T-cell (primary cell): ENCODE data around the gene PSMB11. TPM values are rescaled to one million over a fixed set of nuclear protein-coding genes. Genes with fewer than 3 reads are reported as not detected.

Experiments used
- total RNA-seq, 35 experiments: library from RNA in 6 of 35; stranded (reverse) in 6 of 35; fragments of 120-200 nt in 1 of 35; gene quantifications; one replicate each; pipeline versions ENCODE4 v1.2.1 to v1.2.4 and lab custom pipeline; 2013 to 2026

The PSMB11 gene
- total RNA-seq, 5 donors from 2014 or later (not counting 1 experiment from before 2014, with no cell fraction given), result 0.26 to 0.95 (median 0.54) TPM; not detected in 1

Other genes with a start within 250 kb of the PSMB11 start
- gene SLC7A7, start 226.8 kb upstream of the PSMB11 start, total RNA-seq, result 1 to 10 TPM in 2 of 5 donors, under 1 TPM in 2, not detected in 1; 0.75 to 1.8 (median 0.98) TPM
- gene MRPL52, start 212.3 kb upstream of the PSMB11 start, total RNA-seq, result 10 to 100 TPM; 36.5 to 70.1 (median 62.2) TPM
- gene MMP14, start 205.6 kb upstream of the PSMB11 start, total RNA-seq, result 1 to 10 TPM; 1.9 to 3.7 (median 2.3) TPM
- gene LRP10, start 170.5 kb upstream of the PSMB11 start, total RNA-seq, result 100 to 1,000 TPM in 1 of 5 donors, 10 to 100 TPM in 4; 67.0 to 103 (median 89.9) TPM
- gene REM2, start 159.0 kb upstream of the PSMB11 start, total RNA-seq, result 10 to 100 TPM in 1 of 5 donors, 1 to 10 TPM in 4; 4.1 to 10.6 (median 6.2) TPM
- 100 to 1,000 TPM in 1 of 5 donors, 10 to 100 TPM in 4; 88.7 to 102 (median 94.7) TPM for gene RBM23, start 123.1 kb upstream of the PSMB11 start, total RNA-seq
- 10 to 100 TPM; 17.7 to 45.3 (median 37.5) TPM for gene PRMT5, start 112.8 kb upstream of the PSMB11 start, total RNA-seq
- gene HAUS4, start 85.1 kb upstream of the PSMB11 start, total RNA-seq, result 10 to 100 TPM; 19.2 to 37.1 (median 23.8) TPM
- gene AJUBA, start 59.7 kb upstream of the PSMB11 start, total RNA-seq, result 1 to 10 TPM; 1.8 to 3.1 (median 2.4) TPM
- 10 to 100 TPM; 10.8 to 13.7 (median 12.4) TPM for gene C14orf93, start 32.1 kb upstream of the PSMB11 start, total RNA-seq
- gene PSMB5, start 7.3 kb upstream of the PSMB11 start, total RNA-seq, result 10 to 100 TPM; 20.6 to 43.9 (median 38.0) TPM
- gene CDH24, start 15.3 kb downstream of the PSMB11 start, total RNA-seq, result 1 to 10 TPM; 1.2 to 3.0 (median 1.6) TPM
- gene ACIN1, start 52.9 kb downstream of the PSMB11 start, total RNA-seq, result 100 to 1,000 TPM; 277 to 326 (median 290) TPM
- gene C14orf119, start 53.3 kb downstream of the PSMB11 start, total RNA-seq, result 10 to 100 TPM in 4 of 5 donors, 1 to 10 TPM in 1; 9.5 to 47.7 (median 43.6) TPM
- not detected for gene CIROP, start 62.8 kb downstream of the PSMB11 start, total RNA-seq
- gene CEBPE, start 77.0 kb downstream of the PSMB11 start, total RNA-seq, result under 1 TPM; 0.33 to 0.82 (median 0.53) TPM
- 1 to 10 TPM in 4 of 5 donors, under 1 TPM in 1; 0.33 to 8.1 (median 5.9) TPM for gene SLC7A8, start 141.4 kb downstream of the PSMB11 start, total RNA-seq
- gene RNF212B, start 195.7 kb downstream of the PSMB11 start, total RNA-seq, result 1 to 10 TPM in 1 of 5 donors, not detected in 4; 1.1 TPM
- 10 to 100 TPM in 3 of 5 donors, 1 to 10 TPM in 2; 6.2 to 17.5 (median 15.1) TPM for gene HOMEZ, start 243.9 kb downstream of the PSMB11 start, total RNA-seq